ENCODE data around the gene NEK6.

Gene NEK6

DNA sequence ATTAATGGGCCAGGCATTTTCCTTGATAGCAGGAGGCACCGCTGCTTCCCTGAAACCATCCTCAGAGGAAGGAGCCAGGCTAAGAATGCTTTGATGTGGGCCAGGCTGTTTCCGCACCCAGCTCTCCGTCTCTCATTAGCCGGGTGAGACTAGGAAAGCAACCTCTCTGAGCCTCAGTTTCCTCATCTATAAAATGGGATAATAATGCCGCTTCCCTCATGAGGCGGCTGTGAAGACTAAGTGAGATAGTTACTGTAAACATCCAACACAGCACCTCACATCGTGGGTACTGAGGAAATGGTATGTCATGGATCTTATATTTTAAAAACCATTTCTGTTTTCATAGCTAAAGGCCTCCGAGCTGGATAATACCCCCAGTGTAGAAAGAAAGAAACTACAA lies 46.5 kb downstream of the NEK6 start:
- Histone ChIP-seq H4K20me1 (ENCODE audit: insufficient read depth, low read length) (no peaks in the 10 kb centered on the region), H3K36me3 (ENCODE audit: insufficient read depth, low read length) (no peaks in the 10 kb centered on the region), H3K4me1 (ENCODE audit: insufficient read depth, low read length) (no peaks in the 10 kb centered on the region)

DNA sequence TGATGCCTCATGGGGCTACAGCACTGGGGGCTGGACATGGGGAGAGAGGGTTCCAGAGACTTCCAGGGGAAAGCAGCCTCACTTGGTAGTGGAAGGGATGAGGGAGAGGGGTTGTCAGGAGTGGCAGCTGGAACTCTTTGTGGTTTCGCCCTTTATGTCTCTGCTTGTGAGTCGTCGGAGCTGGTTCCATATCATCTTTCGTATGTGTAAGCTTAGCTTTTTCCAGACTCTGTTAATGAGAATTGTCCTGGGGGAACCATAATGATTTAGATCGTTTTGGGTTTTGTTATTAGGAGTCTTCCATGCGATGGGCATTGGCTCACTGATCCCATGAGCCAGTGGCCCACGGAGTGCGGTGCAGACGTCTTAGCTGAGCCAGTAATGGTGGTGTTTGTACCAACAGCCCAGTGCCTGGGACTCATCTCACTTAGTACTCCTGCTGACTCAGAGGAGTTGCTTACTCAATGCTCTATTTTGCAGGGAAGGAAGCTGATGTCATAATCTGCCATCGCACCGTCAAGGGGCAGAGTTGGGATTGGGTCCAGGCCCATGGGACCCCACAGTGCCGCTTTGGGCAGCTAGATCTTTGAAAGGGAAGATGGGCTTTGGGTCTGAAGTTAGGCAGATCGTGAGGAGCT lies 48.5 kb downstream of the NEK6 start:
- no peak for TF ChIP-seq EZH2 (IDR thresholded peaks at IDR 0.05; ENCODE audit: borderline replicate concordance, low read depth, low read length, severe bottlenecking)
- TF ChIP-seq, protein P1, sequence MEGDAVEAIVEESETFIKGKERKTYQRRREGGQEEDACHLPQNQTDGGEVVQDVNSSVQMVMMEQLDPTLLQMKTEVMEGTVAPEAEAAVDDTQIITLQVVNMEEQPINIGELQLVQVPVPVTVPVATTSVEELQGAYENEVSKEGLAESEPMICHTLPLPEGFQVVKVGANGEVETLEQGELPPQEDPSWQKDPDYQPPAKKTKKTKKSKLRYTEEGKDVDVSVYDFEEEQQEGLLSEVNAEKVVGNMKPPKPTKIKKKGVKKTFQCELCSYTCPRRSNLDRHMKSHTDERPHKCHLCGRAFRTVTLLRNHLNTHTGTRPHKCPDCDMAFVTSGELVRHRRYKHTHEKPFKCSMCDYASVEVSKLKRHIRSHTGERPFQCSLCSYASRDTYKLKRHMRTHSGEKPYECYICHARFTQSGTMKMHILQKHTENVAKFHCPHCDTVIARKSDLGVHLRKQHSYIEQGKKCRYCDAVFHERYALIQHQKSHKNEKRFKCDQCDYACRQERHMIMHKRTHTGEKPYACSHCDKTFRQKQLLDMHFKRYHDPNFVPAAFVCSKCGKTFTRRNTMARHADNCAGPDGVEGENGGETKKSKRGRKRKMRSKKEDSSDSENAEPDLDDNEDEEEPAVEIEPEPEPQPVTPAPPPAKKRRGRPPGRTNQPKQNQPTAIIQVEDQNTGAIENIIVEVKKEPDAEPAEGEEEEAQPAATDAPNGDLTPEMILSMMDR (IDR thresholded peaks at IDR 0.05; ENCODE audit: borderline replicate concordance, extremely low read depth, low read length, poor library complexity, severe bottlenecking), result no peak
- no peak for DNase-seq
- H3K36me3 ChIP-seq (ENCODE audit: insufficient read depth, low read length), result no peaks in the 10 kb centered on the region
- H3K4me1 ChIP-seq (ENCODE audit: insufficient read depth, low read length), result no peaks in the 10 kb centered on the region
- H3K4me3 ChIP-seq (ENCODE audit: low read depth in 1 of 2, low read length in 2 of 2), result no peak overlapping the region
- no peak overlapping the region for H3K27ac ChIP-seq (ENCODE audit: low read length)
- no peaks in the 10 kb centered on the region for H3K79me2 ChIP-seq (ENCODE audit: insufficient read depth, low read length)
- H3K9me3 ChIP-seq (ENCODE audit: insufficient read depth, low read length, severe bottlenecking), result no peaks in the 10 kb centered on the region
- no peaks in the 10 kb centered on the region for H4K20me1 ChIP-seq (ENCODE audit: insufficient read depth, low read length)
- ATAC-seq (ENCODE audit: insufficient read depth, low read depth), result no peak
- no peaks in the 10 kb centered on the region for H3K27me3 ChIP-seq (ENCODE audit: insufficient read depth, low read length, poor library complexity)
- H2AFZ ChIP-seq (ENCODE audit: low read depth, low read length), result no peak overlapping the region
- H3K4me2 ChIP-seq (ENCODE audit: insufficient read depth, low read length), result no peak overlapping the region
- H3K9ac ChIP-seq (ENCODE audit: low read depth, low read length), result no peak overlapping the region

More for the DNA sequence above, 46.5 kb downstream of the NEK6 start:
- Histone ChIP-seq H3K9ac (ENCODE audit: low read depth, low read length) (no peak overlapping the region), H3K9me3 (ENCODE audit: insufficient read depth, low read length, severe bottlenecking) (no peaks in the 10 kb centered on the region), H2AFZ (ENCODE audit: low read depth, low read length) (no peak overlapping the region), H3K27ac (ENCODE audit: low read length) (no peak overlapping the region), H3K4me3 (ENCODE audit: low read depth in 1 of 2, low read length in 2 of 2) (no peak overlapping the region), H3K79me2 (ENCODE audit: insufficient read depth, low read length) (no peaks in the 10 kb centered on the region), H3K27me3 (ENCODE audit: insufficient read depth, low read length, poor library complexity) (no peaks in the 10 kb centered on the region), H3K4me2 (ENCODE audit: insufficient read depth, low read length) (no peak overlapping the region)
- no peak for DNase-seq
- no peak for ATAC-seq (ENCODE audit: insufficient read depth, low read depth)
- no peak for TF ChIP-seq EZH2 (IDR thresholded peaks at IDR 0.05; ENCODE audit: borderline replicate concordance, low read depth, low read length, severe bottlenecking)
- TF ChIP-seq, protein P1 (IDR thresholded peaks at IDR 0.05; ENCODE audit: borderline replicate concordance, extremely low read depth, low read length, poor library complexity, severe bottlenecking), result no peak

DNA sequence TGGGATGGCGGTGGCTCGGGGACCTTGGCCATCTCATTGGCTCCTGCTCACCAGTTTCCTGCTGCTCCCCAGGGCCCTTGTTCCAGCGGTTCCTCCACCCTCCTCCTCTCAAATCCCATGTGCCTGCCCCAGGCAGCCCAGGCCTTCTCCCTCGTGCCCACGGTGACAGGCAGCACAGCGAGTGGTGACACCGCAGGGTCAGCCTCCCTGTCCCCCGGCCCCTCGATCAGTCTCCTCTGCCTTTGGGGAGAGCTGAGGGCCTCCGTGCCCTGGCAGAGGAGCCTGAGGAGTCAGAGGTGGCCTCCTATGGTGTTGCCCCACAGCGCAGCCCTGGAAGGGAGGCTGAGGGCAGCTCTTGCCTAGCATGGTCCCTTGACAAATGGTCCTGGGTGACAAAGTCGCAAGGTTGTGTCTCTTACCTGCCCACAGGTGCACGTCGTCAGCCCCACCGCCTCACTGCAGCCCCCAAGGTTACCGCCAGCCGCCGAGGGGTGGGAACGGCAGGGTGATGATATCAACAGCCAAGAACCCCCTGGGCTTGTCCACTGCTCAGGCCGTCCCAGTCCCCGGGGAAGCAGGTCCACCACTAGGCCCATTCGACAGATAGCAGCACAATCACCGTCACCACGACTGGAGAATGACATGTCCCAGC lies 49.8 kb downstream of the NEK6 start:
- H3K27ac ChIP-seq (ENCODE audit: low read length), result no peak overlapping the region
- no peak overlapping the region for H3K4me2 ChIP-seq (ENCODE audit: insufficient read depth, low read length)
- no peaks in the 10 kb centered on the region for H3K27me3 ChIP-seq (ENCODE audit: insufficient read depth, low read length, poor library complexity)
- H3K9ac ChIP-seq (ENCODE audit: low read depth, low read length), result no peak overlapping the region
- H4K20me1 ChIP-seq (ENCODE audit: insufficient read depth, low read length), result no peaks in the 10 kb centered on the region
- no peaks in the 10 kb centered on the region for H3K36me3 ChIP-seq (ENCODE audit: insufficient read depth, low read length)
- H2AFZ ChIP-seq (ENCODE audit: low read depth, low read length), result no peak overlapping the region
- no peaks in the 10 kb centered on the region for H3K4me1 ChIP-seq (ENCODE audit: insufficient read depth, low read length)
- no peak overlapping the region for H3K4me3 ChIP-seq (ENCODE audit: low read depth in 1 of 2, low read length in 2 of 2)
- no peaks in the 10 kb centered on the region for H3K9me3 ChIP-seq (ENCODE audit: insufficient read depth, low read length, severe bottlenecking)
- no peaks in the 10 kb centered on the region for H3K79me2 ChIP-seq (ENCODE audit: insufficient read depth, low read length)
- ATAC-seq (ENCODE audit: insufficient read depth, low read depth), result no peak
- no peak for TF ChIP-seq EZH2 (IDR thresholded peaks at IDR 0.05; ENCODE audit: borderline replicate concordance, low read depth, low read length, severe bottlenecking)
- TF ChIP-seq, protein P1 (IDR thresholded peaks at IDR 0.05; ENCODE audit: borderline replicate concordance, extremely low read depth, low read length, poor library complexity, severe bottlenecking), result no peak
- DNase-seq, result no peak
